Neuronal stem cell (in vitro differentiated cells): Measurements from ENCODE around the gene TBRG1.

ENCODE experiments used
- DNase-seq: peaks from one replicate; pipeline ENCODE4 v3.0.0-alpha.2; 2013; ENCODE audit warnings: low spot score
- H2AFZ ChIP-seq: one replicate; pipeline ENCODE4 v1.6.1; 2013; ENCODE audit warnings: mild to moderate bottlenecking, low read length, inconsistent platforms
- H2AK5ac ChIP-seq: 2 replicates; pipeline ENCODE4 v1.6.1; 2013; ENCODE audit warnings: low read depth, mild to moderate bottlenecking, inconsistent platforms, low read length, moderate library complexity, mixed read lengths
- H2BK120ac ChIP-seq: 2 replicates; pipeline ENCODE4 v1.6.1; 2013; ENCODE audit warnings: low read depth, mild to moderate bottlenecking, inconsistent platforms, low read length, moderate library complexity, mixed read lengths
- H2BK12ac ChIP-seq: one replicate; pipeline ENCODE4 v1.6.1; 2013; ENCODE audit warnings: low read length, inconsistent platforms
- H2BK15ac ChIP-seq: 2 replicates; pipeline ENCODE4 v1.6.1; 2013; ENCODE audit warnings: mild to moderate bottlenecking, low read length, inconsistent platforms, mixed read lengths
- H2BK5ac ChIP-seq: one replicate; pipeline ENCODE4 v1.6.1; 2013; ENCODE audit warnings: inconsistent platforms, mild to moderate bottlenecking, low read length, moderate library complexity
- H3K14ac ChIP-seq: one replicate; pipeline ENCODE4 v1.6.1; 2013; ENCODE audit warnings: low read length, inconsistent platforms
- H3K18ac ChIP-seq: 2 replicates; pipeline ENCODE4 v1.6.1; 2013; ENCODE audit warnings: low read length, inconsistent platforms
- H3K23ac ChIP-seq: 2 replicates; pipeline ENCODE4 v1.6.1; 2013; ENCODE audit warnings: low read depth, mild to moderate bottlenecking, mixed read lengths, low read length, inconsistent platforms; ENCODE audit not compliant: poor library complexity
- H3K27ac ChIP-seq: replicated peaks from 3 replicates; pipeline ENCODE4 v1.5.1; 2013; ENCODE audit warnings: low read length, inconsistent platforms
- H3K27me3 ChIP-seq, 3 experiments: 2 replicates each; pipeline ENCODE4 v1.6.1; 2013; ENCODE audit warnings: low read length in 3 of 3, mild to moderate bottlenecking in 2 of 3, inconsistent platforms in 1 of 3, low read depth in 1 of 3, mixed read lengths in 1 of 3, moderate library complexity in 1 of 3; ENCODE audit not compliant: control insufficient read depth in 3 of 3, insufficient read depth in 3 of 3
- H3K36me3 ChIP-seq, 2 donors: replicated peaks in 1 of 2; 2 replicates each; pipeline ENCODE4 v1.6.1; 2013; ENCODE audit warnings: low read length in 2 of 2; ENCODE audit not compliant: control insufficient read depth in 2 of 2, insufficient read depth in 2 of 2
- H3K4ac ChIP-seq: 2 replicates; pipeline ENCODE4 v1.6.1; 2013; ENCODE audit warnings: inconsistent platforms, mild to moderate bottlenecking, low read length, moderate library complexity
- H3K4me1 ChIP-seq, 2 donors: 1 replicate in 1 of 2; 2 replicates in 1 of 2; pipeline ENCODE4 v1.6.1; 2013; ENCODE audit warnings: low read length in 2 of 2, low read depth in 1 of 2; ENCODE audit not compliant: control insufficient read depth in 2 of 2, insufficient read depth in 1 of 2
- H3K4me2 ChIP-seq: one replicate; pipeline ENCODE4 v1.6.1; 2013; ENCODE audit warnings: mild to moderate bottlenecking, low read length, inconsistent platforms; ENCODE audit not compliant: insufficient read depth, poor library complexity, severe bottlenecking
- H3K4me3 ChIP-seq, 2 donors: 2 replicates each; pipeline ENCODE4 v1.5.1; 2013; ENCODE audit warnings: low read length in 2 of 2, mild to moderate bottlenecking in 2 of 2, inconsistent platforms in 1 of 2, moderate library complexity in 1 of 2
- H3K79me1 ChIP-seq: one replicate; pipeline ENCODE4 v1.6.1; 2013; ENCODE audit warnings: low read depth, mild to moderate bottlenecking, inconsistent platforms, low read length, moderate library complexity
- H3K9ac ChIP-seq: one replicate; pipeline ENCODE4 v1.6.1; 2013; ENCODE audit warnings: mild to moderate bottlenecking, low read depth, low read length, inconsistent platforms; ENCODE audit not compliant: poor library complexity
- H3K9me3 ChIP-seq, 2 donors: replicated peaks in 1 of 2; 2 replicates each; pipeline versions ENCODE3 to v1.6.1; 2013; ENCODE audit warnings: low read length in 2 of 2, mild to moderate bottlenecking in 2 of 2, inconsistent platforms in 1 of 2, low read depth in 1 of 2, mixed read lengths in 1 of 2, moderate library complexity in 1 of 2; ENCODE audit not compliant: control insufficient read depth in 2 of 2, insufficient read depth in 1 of 2
- H4K8ac ChIP-seq: one replicate; pipeline ENCODE4 v1.6.1; 2013; ENCODE audit warnings: low read depth, mild to moderate bottlenecking, inconsistent platforms, low read length, moderate library complexity
- H4K91ac ChIP-seq: one replicate; pipeline ENCODE4 v1.6.1; 2013; ENCODE audit warnings: low read length, low read depth, mild to moderate bottlenecking, inconsistent platforms; ENCODE audit not compliant: poor library complexity
- WGBS, 2 donors: extraction: QIAGEN DNeasy Blood & Tissue Kit; methylation state at CpG; one replicate each; pipeline ENCODE4 v1.1.7; 2013; ENCODE audit warnings: missing lambda C conversion rate in 2 of 2, mixed read lengths in 1 of 2; ENCODE audit not compliant: insufficient read length in 2 of 2, insufficient replicate concordance in 1 of 2; ENCODE audit errors: extremely low coverage in 2 of 2; 5-methylcytosine and 5-hydroxymethylcytosine counted together

TBRG1 gene

DNA sequence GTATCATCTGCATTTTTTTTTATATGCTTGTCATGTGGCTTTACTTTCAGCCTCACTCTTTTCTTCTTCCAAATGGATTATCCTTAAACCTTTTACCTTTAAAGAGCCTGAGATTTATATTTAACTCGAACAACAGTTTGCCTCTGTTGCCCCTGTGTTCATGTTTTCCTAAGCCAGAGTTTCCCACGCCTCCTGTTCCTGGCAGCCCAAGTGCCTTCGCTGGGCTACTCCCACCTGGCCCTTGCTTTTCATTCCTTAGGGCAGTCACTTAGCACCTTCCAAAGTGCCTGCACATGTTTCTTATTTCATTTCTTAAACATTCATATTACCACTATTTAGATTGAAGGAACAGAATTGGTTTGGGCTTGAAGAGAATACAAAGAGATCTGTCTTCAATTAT, 13.3 kb downstream of the TBRG1 start:
- H3K27me3 ChIP-seq, result no peaks in the 10 kb centered on the region
- no peak overlapping the region for H2BK5ac ChIP-seq
- H3K4me1 ChIP-seq, result no peaks in the 10 kb centered on the region
- no peak overlapping the region for H3K4me2 ChIP-seq
- H2AFZ ChIP-seq, result no peak overlapping the region
- no peak for DNase-seq
- no peak overlapping the region for H3K9ac ChIP-seq
- no peak overlapping the region for H2BK15ac ChIP-seq
- no peak overlapping the region for H2AK5ac ChIP-seq
- H4K8ac ChIP-seq, result no peak overlapping the region
- no peak overlapping the region for H2BK12ac ChIP-seq
- H2BK120ac ChIP-seq, result no peak overlapping the region
- H3K36me3 ChIP-seq, result peaks cover 10 to 89% of the 10 kb centered on the region in 2 donors
- no peak overlapping the region for H3K4ac ChIP-seq
- no peak overlapping the region for H3K27ac ChIP-seq
- H3K4me3 ChIP-seq, result no peak overlapping the region
- no peak overlapping the region for H3K23ac ChIP-seq
- no peaks in the 10 kb centered on the region for H3K79me1 ChIP-seq
- H3K14ac ChIP-seq, result no peak overlapping the region
- H3K18ac ChIP-seq, result no peak overlapping the region
- no peak overlapping the region for H4K91ac ChIP-seq
- WGBS, 2 donors, result no CpG with 5 or more reads among the region's 3 CpGs
- peaks cover 4% of the 10 kb centered on the region in 2 donors for H3K9me3 ChIP-seq

DNA sequence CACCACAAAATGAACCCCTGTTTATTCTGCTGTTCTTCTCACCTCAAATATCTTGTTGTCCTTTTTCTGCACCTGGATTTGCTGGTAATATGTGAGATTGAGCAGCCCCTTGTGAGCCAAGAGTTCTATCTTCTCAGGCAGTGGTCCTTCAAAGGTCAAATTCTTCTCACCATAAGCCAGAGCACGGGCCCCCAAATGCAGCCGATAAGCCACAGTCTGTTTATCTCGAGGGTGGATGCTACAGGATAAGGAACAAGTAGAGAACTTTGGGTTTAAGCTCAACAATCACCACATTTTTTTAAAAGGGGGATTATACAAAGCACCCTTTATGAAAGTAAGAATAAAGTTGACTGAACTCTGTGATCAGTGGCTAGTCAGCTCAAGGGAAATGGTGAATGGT, 15.8 kb downstream of the TBRG1 start:
- Histone ChIP-seq H2BK12ac (no peak overlapping the region), H3K9me3 (peaks cover 4 to 6% of the 10 kb centered on the region in 2 donors), H3K27me3 (no peaks in the 10 kb centered on the region), H3K9ac (no peak overlapping the region), H3K4ac (no peak overlapping the region), H3K23ac (no peak overlapping the region), H3K79me1 (no peaks in the 10 kb centered on the region), H2AFZ (no peak overlapping the region), H3K4me3 (no peak overlapping the region), H3K4me1 (no peaks in the 10 kb centered on the region), H2BK120ac (no peak overlapping the region), H4K8ac (no peak overlapping the region), H3K14ac (no peak overlapping the region), H3K27ac (no peak overlapping the region), H3K4me2 (no peak overlapping the region), H3K18ac (no peak overlapping the region), H2AK5ac (no peak overlapping the region), H4K91ac (no peak overlapping the region), H2BK5ac (no peak overlapping the region), H2BK15ac (no peak overlapping the region), H3K36me3 (peaks cover 1 to 63% of the 10 kb centered on the region in 2 donors)
- DNase-seq, result no peak
- no CpG with 5 or more reads among the region's 3 CpGs for WGBS, 2 donors

- no peak overlapping the region for H3K27ac ChIP-seq
- H2BK5ac ChIP-seq, result no peak overlapping the region
- H3K4me3 ChIP-seq, result no peak overlapping the region
- H3K4me1 ChIP-seq, result peaks cover 0 to 2% of the 10 kb centered on the region in 2 donors
- no peak overlapping the region for H2AK5ac ChIP-seq
- H3K9ac ChIP-seq, result no peak overlapping the region
- no peak overlapping the region for H2BK120ac ChIP-seq
- peaks cover 1 to 57% of the 10 kb centered on the region in 2 donors for H3K36me3 ChIP-seq
- no peaks in the 10 kb centered on the region for H3K27me3 ChIP-seq
- H3K4ac ChIP-seq, result no peak overlapping the region
- no peak overlapping the region for H3K18ac ChIP-seq
- H3K14ac ChIP-seq, result no peak overlapping the region
- H4K8ac ChIP-seq, result no peak overlapping the region
- H3K79me1 ChIP-seq, result no peaks in the 10 kb centered on the region
- no peak overlapping the region for H2BK12ac ChIP-seq
- no peak overlapping the region for H3K23ac ChIP-seq
- no peak overlapping the region for H2AFZ ChIP-seq
- H3K9me3 ChIP-seq, result peaks cover 4 to 6% of the 10 kb centered on the region in 2 donors
- no peak overlapping the region for H2BK15ac ChIP-seq
- whole genome bisulfite sequencing, 2 donors, result no CpG with 5 or more reads among the region's 1 CpG
- no peak overlapping the region for H4K91ac ChIP-seq
- no peak overlapping the region for H3K4me2 ChIP-seq
- DNase-seq, result no peak
Observed at GRCh38 chr11:124639186-124639585, 16.5 kb downstream of the TBRG1 start.

DNA sequence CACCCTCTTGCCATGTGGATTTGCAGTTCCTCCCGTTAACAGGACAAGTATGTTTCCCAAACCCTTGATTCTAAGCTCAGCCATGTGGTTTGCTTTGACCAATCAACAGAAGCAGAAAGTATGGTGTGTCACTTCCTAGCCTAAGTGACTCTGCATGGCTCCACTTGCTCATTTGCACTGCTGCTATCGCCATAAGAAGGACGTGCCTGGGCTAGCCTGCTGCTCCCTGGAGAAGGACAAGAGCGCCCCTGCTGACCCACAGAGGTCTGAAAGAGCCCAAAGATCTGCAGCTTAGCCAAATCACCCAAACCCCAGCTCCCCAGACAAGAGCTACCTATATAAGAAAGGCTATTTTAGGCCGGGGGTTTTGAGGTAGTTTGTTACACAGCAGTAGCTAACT, 18.0 kb downstream of the TBRG1 start:
- H3K36me3 ChIP-seq, result peaks cover 1 to 42% of the 10 kb centered on the region in 2 donors
- peaks cover 0 to 5% of the 10 kb centered on the region in 2 donors for H3K4me1 ChIP-seq
- no peak overlapping the region for H2AFZ ChIP-seq
- no peak overlapping the region for H3K4me3 ChIP-seq
- no peak overlapping the region for H3K4me2 ChIP-seq
- no peak overlapping the region for H2BK120ac ChIP-seq
- H3K4ac ChIP-seq, result no peak overlapping the region
- no peaks in the 10 kb centered on the region for H3K27me3 ChIP-seq
- H2AK5ac ChIP-seq, result no peak overlapping the region
- no peak overlapping the region for H3K18ac ChIP-seq
- H2BK5ac ChIP-seq, result no peak overlapping the region
- peaks cover 4 to 6% of the 10 kb centered on the region in 2 donors for H3K9me3 ChIP-seq
- no CpG with 5 or more reads among the region's 5 CpGs for WGBS, 2 donors
- H3K79me1 ChIP-seq, result no peaks in the 10 kb centered on the region
- H4K8ac ChIP-seq, result no peak overlapping the region
- no peak overlapping the region for H4K91ac ChIP-seq
- no peak overlapping the region for H3K23ac ChIP-seq
- no peak overlapping the region for H2BK15ac ChIP-seq
- no peak overlapping the region for H3K14ac ChIP-seq
- H3K27ac ChIP-seq, result no peak overlapping the region
- DNase-seq, result no peak
- H3K9ac ChIP-seq, result no peak overlapping the region
- H2BK12ac ChIP-seq, result no peak overlapping the region
